Measurements from ENCODE around the gene FABP1. TPM values are rescaled to one million over a fixed set of nuclear protein-coding genes. Genes with fewer than 3 reads are reported as not detected.

The FABP1 gene
- total and polyA plus RNA-seq, 2 donors (not counting 1 experiment from before 2014, with no cell fraction given), result not detected

DNA sequence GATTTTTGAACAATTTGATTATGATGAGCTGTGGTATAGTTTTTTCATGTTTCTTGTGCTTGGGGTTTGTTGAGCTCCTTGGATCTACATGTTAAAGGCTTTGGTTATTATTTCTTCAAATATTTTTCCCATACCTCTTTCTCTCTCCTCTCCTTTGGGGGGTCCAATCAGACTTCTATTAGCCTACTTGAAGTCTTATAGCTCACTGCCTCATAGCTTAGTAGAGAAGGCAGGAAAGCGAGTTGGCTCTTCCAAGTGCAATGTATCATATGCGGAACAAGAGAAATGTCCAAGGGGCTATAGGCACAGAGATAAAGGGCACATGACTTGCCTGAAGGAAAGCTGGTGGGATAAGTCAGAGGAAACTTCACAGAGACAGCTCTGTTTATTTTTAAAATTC, 14.1 kb upstream of the FABP1 start:
- no peaks in the 10 kb centered on the region for H3K9me3 ChIP-seq (ENCODE audit: control insufficient read depth, insufficient read depth, low read depth, low read length)
- no peaks in the 10 kb centered on the region for H4K20me1 ChIP-seq (ENCODE audit: control insufficient read depth, extremely low read depth, insufficient read depth, low read length)
- H3K9ac ChIP-seq (ENCODE audit: insufficient read depth, low read length), result no peak overlapping the region
- no peak overlapping the region for H3K4me3 ChIP-seq (replicated peaks in 1 of 4; ENCODE audit: control extremely low read depth in 1 of 4, insufficient read depth in 1 of 4, low read depth in 3 of 4, low read length in 4 of 4)
- no peak for DNase-seq (ENCODE audit: low read depth in 2 of 2)
- H3K27me3 ChIP-seq (ENCODE audit: control insufficient read depth, insufficient read depth, low read length), result no peaks in the 10 kb centered on the region
- no peaks in the 10 kb centered on the region for H3K36me3 ChIP-seq (ENCODE audit: control insufficient read depth, insufficient read depth, low read length)
- H3K4me1 ChIP-seq (ENCODE audit: control insufficient read depth, extremely low read depth, insufficient read depth, low read length), result no peaks in the 10 kb centered on the region
- TF ChIP-seq EZH2 (IDR thresholded peaks at IDR 0.05; ENCODE audit: low read length, missing control alignments), result no peak
- no peak for TF ChIP-seq CTCF (conservative IDR thresholded peaks at IDR 0.05 in 1 of 2, IDR thresholded peaks at IDR 0.05 in 1 of 2; ENCODE audit: low read depth in 1 of 2, low read length in 2 of 2)
- no peaks in the 10 kb centered on the region for H3K79me2 ChIP-seq (ENCODE audit: control insufficient read depth, insufficient read depth, low read length)
- H3K27ac ChIP-seq (ENCODE audit: insufficient read depth, low read length), result no peak overlapping the region
- H2AFZ ChIP-seq (ENCODE audit: low read length), result no peak overlapping the region
- no peak overlapping the region for H3K4me2 ChIP-seq (ENCODE audit: extremely low read depth, insufficient read depth, low read length)

GRCh38 chr2:88139804-88140203, 11.9 kb upstream of the FABP1 start:
- no peaks in the 10 kb centered on the region for H3K79me2 ChIP-seq (ENCODE audit: control insufficient read depth, insufficient read depth, low read length)
- H3K27me3 ChIP-seq (ENCODE audit: control insufficient read depth, insufficient read depth, low read length), result no peaks in the 10 kb centered on the region
- TF ChIP-seq CTCF (conservative IDR thresholded peaks at IDR 0.05 in 1 of 2, IDR thresholded peaks at IDR 0.05 in 1 of 2; ENCODE audit: low read depth in 1 of 2, low read length in 2 of 2), result no peak
- no peak for TF ChIP-seq EZH2 (IDR thresholded peaks at IDR 0.05; ENCODE audit: low read length, missing control alignments)
- no peaks in the 10 kb centered on the region for H4K20me1 ChIP-seq (ENCODE audit: control insufficient read depth, extremely low read depth, insufficient read depth, low read length)
- H3K36me3 ChIP-seq (ENCODE audit: control insufficient read depth, insufficient read depth, low read length), result no peaks in the 10 kb centered on the region
- no peak for DNase-seq (ENCODE audit: low read depth in 2 of 2)
- H3K9me3 ChIP-seq (ENCODE audit: control insufficient read depth, insufficient read depth, low read depth, low read length), result no peaks in the 10 kb centered on the region
- H3K4me1 ChIP-seq (ENCODE audit: control insufficient read depth, extremely low read depth, insufficient read depth, low read length), result no peaks in the 10 kb centered on the region
- H2AFZ ChIP-seq (ENCODE audit: low read length), result no peak overlapping the region
- H3K9ac ChIP-seq (ENCODE audit: insufficient read depth, low read length), result no peak overlapping the region
- no peak overlapping the region for H3K27ac ChIP-seq (ENCODE audit: insufficient read depth, low read length)
- no peak overlapping the region for H3K4me3 ChIP-seq (replicated peaks in 1 of 4; ENCODE audit: control extremely low read depth in 1 of 4, insufficient read depth in 1 of 4, low read depth in 3 of 4, low read length in 4 of 4)
- H3K4me2 ChIP-seq (ENCODE audit: extremely low read depth, insufficient read depth, low read length), result no peak overlapping the region

DNA sequence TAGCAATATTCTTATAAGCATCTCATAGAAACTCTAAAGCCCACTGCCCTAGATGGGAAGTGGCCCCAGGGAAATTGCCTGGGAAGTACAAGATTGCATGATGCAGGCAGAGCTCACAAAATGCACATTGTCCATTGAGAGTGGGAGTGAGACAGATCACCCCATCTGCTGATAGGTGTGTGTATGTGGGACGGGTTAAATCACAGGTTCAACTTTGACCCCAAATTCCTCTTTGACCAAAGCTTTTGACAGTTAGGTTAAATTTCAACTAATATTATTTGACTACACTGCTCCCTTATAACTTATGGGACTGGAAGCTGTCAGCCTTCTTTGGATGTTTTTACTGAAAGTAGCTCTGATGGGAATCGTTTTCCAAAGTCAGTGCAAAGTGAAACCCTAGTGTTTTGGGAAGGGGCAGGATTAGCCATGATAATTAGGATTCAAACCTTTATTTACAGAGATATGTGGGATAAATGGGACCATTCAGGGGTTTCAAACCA, 11.4 kb upstream of the FABP1 start:
- H4K20me1 ChIP-seq (ENCODE audit: control insufficient read depth, extremely low read depth, insufficient read depth, low read length), result no peaks in the 10 kb centered on the region
- no peak overlapping the region for H3K9ac ChIP-seq (ENCODE audit: insufficient read depth, low read length)
- no peak overlapping the region for H3K27ac ChIP-seq (ENCODE audit: insufficient read depth, low read length)
- no peak overlapping the region for H3K4me2 ChIP-seq (ENCODE audit: extremely low read depth, insufficient read depth, low read length)
- H2AFZ ChIP-seq (ENCODE audit: low read length), result no peak overlapping the region
- no peak overlapping the region for H3K4me3 ChIP-seq (replicated peaks in 1 of 4; ENCODE audit: control extremely low read depth in 1 of 4, insufficient read depth in 1 of 4, low read depth in 3 of 4, low read length in 4 of 4)
- H3K79me2 ChIP-seq (ENCODE audit: control insufficient read depth, insufficient read depth, low read length), result no peaks in the 10 kb centered on the region
- H3K4me1 ChIP-seq (ENCODE audit: control insufficient read depth, extremely low read depth, insufficient read depth, low read length), result no peaks in the 10 kb centered on the region
- no peaks in the 10 kb centered on the region for H3K9me3 ChIP-seq (ENCODE audit: control insufficient read depth, insufficient read depth, low read depth, low read length)
- no peaks in the 10 kb centered on the region for H3K27me3 ChIP-seq (ENCODE audit: control insufficient read depth, insufficient read depth, low read length)
- DNase-seq (ENCODE audit: low read depth in 2 of 2), result no peak
- TF ChIP-seq EZH2 (IDR thresholded peaks at IDR 0.05; ENCODE audit: low read length, missing control alignments) (no peak), CTCF (conservative IDR thresholded peaks at IDR 0.05 in 1 of 2, IDR thresholded peaks at IDR 0.05 in 1 of 2; ENCODE audit: low read depth in 1 of 2, low read length in 2 of 2) (no peak)
- no peaks in the 10 kb centered on the region for H3K36me3 ChIP-seq (ENCODE audit: control insufficient read depth, insufficient read depth, low read length)

Data from fibroblast of lung (primary cell).